ENCODE measurements around the gene CPNE5.

GRCh38 chr6:36856277-36856676, 17.0 kb upstream of the CPNE5 start:
- no peak for TF ChIP-seq POLR2A (IDR thresholded peaks at IDR 0.05; ENCODE audit: low read depth, low read length)
- TF ChIP-seq, protein P1, sequence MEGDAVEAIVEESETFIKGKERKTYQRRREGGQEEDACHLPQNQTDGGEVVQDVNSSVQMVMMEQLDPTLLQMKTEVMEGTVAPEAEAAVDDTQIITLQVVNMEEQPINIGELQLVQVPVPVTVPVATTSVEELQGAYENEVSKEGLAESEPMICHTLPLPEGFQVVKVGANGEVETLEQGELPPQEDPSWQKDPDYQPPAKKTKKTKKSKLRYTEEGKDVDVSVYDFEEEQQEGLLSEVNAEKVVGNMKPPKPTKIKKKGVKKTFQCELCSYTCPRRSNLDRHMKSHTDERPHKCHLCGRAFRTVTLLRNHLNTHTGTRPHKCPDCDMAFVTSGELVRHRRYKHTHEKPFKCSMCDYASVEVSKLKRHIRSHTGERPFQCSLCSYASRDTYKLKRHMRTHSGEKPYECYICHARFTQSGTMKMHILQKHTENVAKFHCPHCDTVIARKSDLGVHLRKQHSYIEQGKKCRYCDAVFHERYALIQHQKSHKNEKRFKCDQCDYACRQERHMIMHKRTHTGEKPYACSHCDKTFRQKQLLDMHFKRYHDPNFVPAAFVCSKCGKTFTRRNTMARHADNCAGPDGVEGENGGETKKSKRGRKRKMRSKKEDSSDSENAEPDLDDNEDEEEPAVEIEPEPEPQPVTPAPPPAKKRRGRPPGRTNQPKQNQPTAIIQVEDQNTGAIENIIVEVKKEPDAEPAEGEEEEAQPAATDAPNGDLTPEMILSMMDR (conservative IDR thresholded peaks at IDR 0.05; ENCODE audit: low read depth, low read length): no peak
- TF ChIP-seq CEBPB (IDR thresholded peaks at IDR 0.05; ENCODE audit: low read depth, low read length): no peak
- no peak for TF ChIP-seq ELK1 (IDR thresholded peaks at IDR 0.05; ENCODE audit: borderline replicate concordance, low read depth, low read length)
- no peak for TF ChIP-seq CHD1 (IDR thresholded peaks at IDR 0.05; ENCODE audit: low read depth, low read length)
